Measurements from ENCODE around the gene CREBBP. TPM values are rescaled to one million over a fixed set of nuclear protein-coding genes. Genes with fewer than 3 reads are reported as not detected.

The CREBBP gene
- total and polyA plus RNA-seq, 7 donors = 7.1 to 54.9 (median 44.1) TPM

DNA sequence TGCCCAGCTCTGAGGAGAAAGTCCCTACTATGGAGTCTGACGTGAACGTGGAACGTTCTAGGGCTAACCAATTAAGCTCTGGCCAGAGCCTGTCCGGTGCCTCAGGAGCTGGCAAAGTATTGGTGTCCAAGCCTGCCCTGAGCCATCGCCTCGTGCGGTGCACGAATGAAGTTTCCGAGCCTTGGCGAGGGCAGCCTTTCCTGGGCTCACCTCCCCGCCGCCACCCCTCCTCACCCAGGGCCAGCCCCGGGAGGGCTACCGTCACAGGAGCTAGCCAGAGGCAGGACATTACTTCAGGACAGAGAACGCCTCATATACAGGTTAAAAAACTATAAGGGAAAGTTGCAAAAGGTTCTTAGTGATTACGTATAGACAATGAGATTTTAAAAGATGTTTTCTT is 139.6 kb downstream of the CREBBP start:
- H3K4me1 ChIP-seq = peaks cover 5% of the 10 kb centered on the region
- H3K27ac ChIP-seq = no peak overlapping the region
- DNase-seq = no peak
- no peaks in the 10 kb centered on the region for H3K9me3 ChIP-seq
- no peak for ATAC-seq
- no peak for TF ChIP-seq CTCF (IDR thresholded peaks at IDR 0.05)
- H3K36me3 ChIP-seq (ENCODE audit: insufficient read depth in 1 of 2, low read depth in 1 of 2) = peaks cover 3 to 99% of the 10 kb centered on the region in 2 donors
- H3K4me3 ChIP-seq = no peak overlapping the region
- H3K27me3 ChIP-seq (ENCODE audit: insufficient read depth in 3 of 3, low read length in 2 of 3) = no peaks in the 10 kb centered on the region
- WGBS, 3 donors = 88 to 91% (median 89%) methylated on average over 16 of the region's 16 CpGs
- intact Hi-C loops (cut with DNase I) = no loop called here

DNA sequence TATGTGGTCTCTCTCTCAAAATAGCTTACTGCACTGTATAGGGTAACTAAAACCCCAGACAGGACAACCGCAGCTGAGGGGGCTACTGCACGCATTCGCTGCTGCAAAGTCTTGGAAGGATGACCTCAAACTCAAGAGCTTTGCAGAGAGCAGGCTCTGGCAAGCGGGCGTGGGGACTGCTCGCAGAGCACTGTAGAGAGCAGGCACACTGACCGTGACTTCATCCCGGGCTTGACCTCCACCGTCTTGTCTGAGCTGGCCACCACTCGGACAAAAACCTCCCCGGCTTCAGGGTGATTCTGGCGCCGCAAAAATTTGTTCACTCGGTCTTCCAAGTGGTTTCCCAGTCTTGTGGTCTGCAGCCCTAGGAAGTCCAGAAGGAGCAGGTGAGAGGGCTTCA is 140.3 kb downstream of the CREBBP start:
- intact Hi-C loops (cut with DNase I) = no loop called here
- 90 to 93% (median 90%) methylated on average over 14 of the region's 14 CpGs for WGBS, 3 donors

GRCh38 chr16:3739636-3740035 is 140.9 kb downstream of the CREBBP start:
- Histone ChIP-seq H3K36me3 (ENCODE audit: insufficient read depth in 1 of 2, low read depth in 1 of 2) (peaks cover 3 to 100% of the 10 kb centered on the region in 2 donors), H3K27ac (no peak overlapping the region), H3K4me1 (no peaks in the 10 kb centered on the region), H3K27me3 (ENCODE audit: insufficient read depth in 3 of 3, low read length in 2 of 3) (no peaks in the 10 kb centered on the region), H3K9me3 (no peaks in the 10 kb centered on the region), H3K4me3 (no peak overlapping the region)
- TF ChIP-seq CTCF (IDR thresholded peaks at IDR 0.05) = no peak
- intact Hi-C loops (cut with DNase I) = no loop called here
- DNase-seq (no peak), ATAC-seq (no peak)
- 89 to 94% (median 92%) methylated on average over 9 of the region's 9 CpGs for WGBS, 3 donors

More for the DNA sequence above, 140.3 kb downstream of the CREBBP start:
- Histone ChIP-seq H3K36me3 (ENCODE audit: insufficient read depth in 1 of 2, low read depth in 1 of 2) (peaks cover 3 to 100% of the 10 kb centered on the region in 2 donors), H3K4me1 (no peaks in the 10 kb centered on the region), H3K4me3 (no peak overlapping the region), H3K27me3 (ENCODE audit: insufficient read depth in 3 of 3, low read length in 2 of 3) (no peaks in the 10 kb centered on the region), H3K9me3 (no peaks in the 10 kb centered on the region), H3K27ac (no peak overlapping the region)
- TF ChIP-seq CTCF (IDR thresholded peaks at IDR 0.05) = no peak
- DNase-seq (no peak), ATAC-seq (no peak)

- DNase-seq = no peak
- Histone ChIP-seq H3K27me3 (ENCODE audit: insufficient read depth in 3 of 3, low read length in 2 of 3) (no peaks in the 10 kb centered on the region), H3K27ac (no peak overlapping the region), H3K36me3 (ENCODE audit: insufficient read depth in 1 of 2, low read depth in 1 of 2) (peaks cover 0 to 100% of the 10 kb centered on the region in 2 donors), H3K9me3 (no peaks in the 10 kb centered on the region), H3K4me1 (no peaks in the 10 kb centered on the region), H3K4me3 (no peak overlapping the region)
- 94 to 96% (median 95%) methylated on average over 8 of the region's 8 CpGs for WGBS, 3 donors
- ATAC-seq = no peak
- intact Hi-C loops (cut with DNase I) = no loop called here
- TF ChIP-seq CTCF (IDR thresholded peaks at IDR 0.05) = no peak
These were observed 142.0 kb downstream of the CREBBP start for GRCh38 chr16:3738541-3738940.

DNA sequence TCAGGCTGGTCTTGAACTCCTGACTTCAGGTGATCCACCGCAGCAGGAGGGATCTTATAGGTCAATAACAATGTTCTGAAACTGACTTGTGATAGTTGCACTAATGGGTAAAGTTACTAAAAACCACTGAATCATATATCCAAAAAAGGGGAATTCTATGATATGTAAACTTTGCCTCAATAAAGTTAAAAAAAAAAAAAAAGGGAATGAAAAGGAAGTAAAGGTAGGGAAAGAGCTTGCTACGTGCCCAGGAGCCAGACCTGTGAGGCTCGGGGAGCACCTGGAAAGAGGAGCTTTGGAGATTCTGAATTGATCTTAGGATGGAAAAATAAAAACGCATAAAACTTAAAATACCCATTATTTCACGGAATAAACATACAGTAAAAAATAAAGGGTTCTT is 142.4 kb downstream of the CREBBP start:
- no peak for TF ChIP-seq CTCF (IDR thresholded peaks at IDR 0.05)
- no peaks in the 10 kb centered on the region for H3K27me3 ChIP-seq (ENCODE audit: insufficient read depth in 3 of 3, low read length in 2 of 3)
- no peak for DNase-seq
- no peak overlapping the region for H3K4me3 ChIP-seq
- no peak for ATAC-seq
- H3K36me3 ChIP-seq (ENCODE audit: insufficient read depth in 1 of 2, low read depth in 1 of 2) = peaks cover 0 to 100% of the 10 kb centered on the region in 2 donors
- no peaks in the 10 kb centered on the region for H3K4me1 ChIP-seq
- H3K9me3 ChIP-seq = no peaks in the 10 kb centered on the region
- intact Hi-C loops (cut with DNase I) = no loop called here
- 92 to 96% (median 94%) methylated on average over 5 of the region's 5 CpGs for WGBS, 3 donors
- no peak overlapping the region for H3K27ac ChIP-seq

All from psoas muscle (tissue), 8 donors.